MM.1S (cell line): Measurements from ENCODE around the gene GOSR2.

ENCODE experiments used
- CTCF ChIP-seq: fragments of 300-600 bp; sonication (generic); IDR thresholded peaks from 2 replicates; pipeline ENCODE4 v1.5.1; 2016; ENCODE audit warnings: antibody characterized with exemption, low read length, mixed read lengths
- EZH2 ChIP-seq: fragments of 300-600 bp; sonication (generic); optimal IDR thresholded peaks from 2 replicates; pipeline ENCODE3; 2017; ENCODE audit warnings: low read depth, mild to moderate bottlenecking, antibody characterized with exemption, low read length, mixed read lengths

- TF ChIP-seq CTCF (no peak), EZH2 (no peak)
These were observed 6.5 kb downstream of the GOSR2 start for GRCh38 chr17:46929413-46929812.
